Fibroblast of mammary gland (primary cell): ENCODE data around the gene NFATC1.

Experiments used
- DNase-seq: peaks from one replicate; pipeline ENCODE4 v3.0.0-alpha.2; 2010; ENCODE audit warnings: low read depth
- H3K4me3 ChIP-seq: 2 replicates; pipeline ENCODE4 v1.5.1; 2011; ENCODE audit warnings: low read depth, mild to moderate bottlenecking, low read length, moderate library complexity; ENCODE audit not compliant: control insufficient read depth
- TF ChIP-seq, protein P1 (sequence below): conservative IDR thresholded peaks from 2 replicates; pipeline ENCODE4 v1.5.1; 2011; ENCODE audit warnings: low read depth, low read length, inconsistent platforms; ENCODE audit not compliant: control insufficient read depth, insufficient read depth

Gene NFATC1

DNA sequence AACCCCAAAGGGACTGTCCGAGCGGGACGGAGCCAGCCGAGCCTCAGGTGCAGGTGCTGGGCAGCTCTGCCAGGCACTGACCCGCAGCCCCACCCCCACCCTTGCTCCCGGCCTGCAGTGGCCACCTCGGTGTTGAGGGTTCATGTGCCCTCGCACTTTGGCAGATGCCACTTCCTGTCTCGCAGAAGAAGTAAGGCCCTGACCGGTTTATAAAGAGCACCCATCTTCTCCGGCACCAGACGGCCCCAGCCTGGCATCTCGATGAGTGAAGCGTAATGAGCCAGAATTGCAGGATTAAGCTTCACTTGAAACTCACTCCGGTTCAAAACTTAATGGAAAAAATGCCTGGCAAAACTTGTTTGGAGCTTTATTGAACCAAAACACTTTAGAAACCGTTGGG lies 10.9 kb upstream of the NFATC1 start:
- TF ChIP-seq, protein P1, sequence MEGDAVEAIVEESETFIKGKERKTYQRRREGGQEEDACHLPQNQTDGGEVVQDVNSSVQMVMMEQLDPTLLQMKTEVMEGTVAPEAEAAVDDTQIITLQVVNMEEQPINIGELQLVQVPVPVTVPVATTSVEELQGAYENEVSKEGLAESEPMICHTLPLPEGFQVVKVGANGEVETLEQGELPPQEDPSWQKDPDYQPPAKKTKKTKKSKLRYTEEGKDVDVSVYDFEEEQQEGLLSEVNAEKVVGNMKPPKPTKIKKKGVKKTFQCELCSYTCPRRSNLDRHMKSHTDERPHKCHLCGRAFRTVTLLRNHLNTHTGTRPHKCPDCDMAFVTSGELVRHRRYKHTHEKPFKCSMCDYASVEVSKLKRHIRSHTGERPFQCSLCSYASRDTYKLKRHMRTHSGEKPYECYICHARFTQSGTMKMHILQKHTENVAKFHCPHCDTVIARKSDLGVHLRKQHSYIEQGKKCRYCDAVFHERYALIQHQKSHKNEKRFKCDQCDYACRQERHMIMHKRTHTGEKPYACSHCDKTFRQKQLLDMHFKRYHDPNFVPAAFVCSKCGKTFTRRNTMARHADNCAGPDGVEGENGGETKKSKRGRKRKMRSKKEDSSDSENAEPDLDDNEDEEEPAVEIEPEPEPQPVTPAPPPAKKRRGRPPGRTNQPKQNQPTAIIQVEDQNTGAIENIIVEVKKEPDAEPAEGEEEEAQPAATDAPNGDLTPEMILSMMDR: no peak
- H3K4me3 ChIP-seq: no peak overlapping the region
- no peak for DNase-seq

DNA sequence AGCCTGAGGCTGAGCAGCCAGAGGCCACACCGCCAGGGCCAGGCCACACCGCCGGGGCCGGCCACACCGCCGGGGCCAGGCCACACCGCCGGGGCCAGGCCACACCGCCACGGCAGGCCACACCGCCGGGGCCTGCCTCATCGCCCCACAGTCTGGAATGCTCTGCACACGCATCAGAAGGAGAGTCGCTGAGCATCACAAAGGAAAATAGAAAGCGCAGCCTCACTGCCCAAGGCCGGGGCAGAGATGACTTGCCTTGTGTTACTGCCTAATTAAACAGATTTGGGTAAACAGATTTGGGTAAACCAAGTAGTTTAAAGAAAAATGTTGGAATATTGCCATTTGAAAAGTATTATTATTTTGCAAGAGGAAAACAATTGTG lies 10.4 kb upstream of the NFATC1 start:
- H3K4me3 ChIP-seq: no peak overlapping the region
- TF ChIP-seq, protein P1: no peak
- DNase-seq: no peak

DNA sequence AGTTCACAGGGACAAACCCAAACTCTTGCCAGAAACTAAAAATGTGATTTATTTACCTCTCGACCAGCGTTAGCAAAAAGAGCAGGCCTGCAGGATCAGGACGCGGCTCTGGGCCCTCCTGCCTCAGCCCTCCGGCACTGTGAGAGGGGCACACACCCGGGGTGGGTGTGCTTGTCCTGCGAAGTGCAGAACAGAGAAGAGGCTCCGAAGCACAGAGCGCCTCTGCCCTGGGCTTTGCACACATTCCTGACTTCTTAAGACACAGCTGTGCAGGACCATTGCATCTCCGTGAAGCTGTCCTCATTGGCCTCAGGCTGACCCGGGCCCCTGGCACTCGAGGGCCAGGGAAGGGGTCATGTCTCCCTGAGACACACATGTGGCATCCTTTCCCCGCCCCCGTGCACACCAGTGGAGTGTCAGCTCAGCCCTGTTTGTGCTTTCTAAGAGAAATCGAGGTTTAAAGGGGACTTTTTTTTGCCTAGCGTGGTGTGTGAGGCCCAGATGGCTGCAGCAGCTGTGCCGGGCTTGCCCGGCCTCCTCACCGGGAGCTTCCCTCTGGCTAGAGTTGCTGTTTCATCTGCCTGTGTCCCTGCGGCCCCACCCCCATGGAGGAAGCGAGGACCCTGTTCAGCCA lies 9.9 kb upstream of the NFATC1 start:
- DNase-seq: no peak
- TF ChIP-seq, protein P1: no peak
- no peak overlapping the region for H3K4me3 ChIP-seq

DNA sequence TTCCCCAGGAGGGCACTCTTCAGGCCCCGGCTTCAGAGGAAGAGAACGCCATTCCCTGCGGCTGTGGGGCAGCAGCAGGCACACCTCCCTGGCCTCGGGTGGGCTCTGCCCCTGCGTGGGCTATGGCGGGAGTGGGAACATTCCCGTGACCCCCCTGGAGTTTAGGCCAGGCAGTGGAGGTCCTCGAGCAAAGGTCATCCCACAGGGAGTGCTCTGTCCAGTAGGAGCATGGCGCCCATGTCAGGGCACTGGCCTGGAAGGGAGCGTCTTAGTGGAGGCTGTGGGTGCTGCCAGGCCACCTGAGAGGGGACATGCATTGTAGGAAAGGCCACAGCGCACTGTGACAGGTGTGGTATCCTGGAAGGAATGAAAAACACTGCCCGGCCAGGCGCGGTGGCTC lies 9.2 kb upstream of the NFATC1 start:
- DNase-seq: no peak
- no peak overlapping the region for H3K4me3 ChIP-seq
- TF ChIP-seq, protein P1: no peak

DNA sequence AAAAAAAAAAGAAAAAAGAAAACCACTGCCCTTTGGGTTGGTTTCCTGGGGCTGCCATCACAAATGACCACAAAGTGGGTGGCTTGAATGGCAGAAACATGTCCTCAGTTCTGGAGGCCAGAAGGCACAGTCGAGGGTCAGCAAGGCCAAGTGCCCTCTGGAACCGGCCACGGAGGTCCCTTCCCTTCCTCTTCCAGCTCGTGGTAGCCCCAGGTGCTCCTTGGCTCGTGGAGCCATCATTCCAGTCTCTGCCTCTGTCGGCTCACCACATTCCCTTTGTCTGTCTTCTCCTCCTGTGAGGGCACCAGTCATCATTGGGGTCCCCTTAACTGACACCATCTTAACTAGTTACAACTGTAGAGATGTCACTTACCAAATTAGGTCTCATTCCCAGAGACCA lies 8.5 kb upstream of the NFATC1 start:
- TF ChIP-seq, protein P1: no peak

DNA sequence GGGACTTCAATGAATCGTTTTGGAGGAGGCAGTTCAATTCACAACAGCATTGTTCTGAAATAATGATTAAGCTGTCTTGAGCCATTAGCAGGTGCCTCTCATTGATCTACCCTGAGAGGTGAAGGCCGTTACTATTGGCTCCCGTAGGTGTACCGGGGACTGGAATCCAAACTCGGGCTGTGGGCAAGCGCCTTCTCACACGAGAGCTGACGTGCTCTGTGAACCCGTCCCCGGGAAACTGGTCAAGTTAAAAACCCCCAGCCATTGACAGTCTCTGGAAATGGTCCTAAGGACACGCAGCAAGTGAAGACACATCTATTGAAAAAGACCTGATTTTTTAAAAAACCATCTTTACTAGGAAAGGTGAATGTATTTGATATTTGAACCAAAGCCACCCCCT lies 8.1 kb upstream of the NFATC1 start:
- no peak for DNase-seq
- TF ChIP-seq, protein P1: no peak
- no peak overlapping the region for H3K4me3 ChIP-seq

More for the DNA sequence above, 8.5 kb upstream of the NFATC1 start:
- H3K4me3 ChIP-seq: no peak overlapping the region
- no peak for DNase-seq

DNA sequence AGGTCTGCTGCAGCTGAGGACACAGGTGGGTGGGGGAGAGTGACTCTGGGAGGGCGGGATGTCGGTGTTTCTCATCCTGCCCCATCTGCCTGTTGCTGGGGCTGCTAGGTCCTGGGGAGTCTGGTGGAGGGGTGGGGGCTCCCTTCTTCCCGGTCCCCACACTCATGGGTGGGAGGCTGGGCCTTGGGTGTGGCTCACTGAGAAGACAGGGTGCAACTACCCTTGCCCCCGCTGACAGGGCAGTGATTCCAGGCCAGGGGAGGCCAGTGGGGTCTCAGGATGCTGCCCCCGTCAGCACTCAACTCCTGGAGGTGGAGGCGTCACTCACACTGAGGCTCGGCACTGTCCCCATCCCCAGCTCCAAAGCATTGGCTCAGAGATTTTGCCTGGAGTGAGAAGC lies 7.7 kb upstream of the NFATC1 start:
- no peak for DNase-seq
- no peak overlapping the region for H3K4me3 ChIP-seq
- TF ChIP-seq, protein P1: no peak
